Measurements from ENCODE around the gene MRPS34.

DNA sequence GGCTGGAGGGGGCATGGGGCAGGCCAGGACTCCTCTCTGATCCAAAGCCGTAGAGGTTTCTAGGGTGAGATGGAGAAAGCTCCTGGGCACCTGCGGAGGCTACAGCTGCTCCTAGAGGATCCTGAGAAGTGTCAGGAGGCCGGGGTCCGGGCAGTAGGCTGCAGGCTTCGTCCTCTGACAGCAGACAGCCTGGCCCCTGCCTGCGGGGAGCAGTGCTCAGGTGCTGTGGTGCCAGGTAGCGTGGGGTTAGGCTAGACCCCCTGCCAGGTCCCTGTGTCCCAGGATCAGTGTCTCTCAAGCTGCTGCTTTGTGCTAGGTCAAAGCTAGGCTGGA lies 1.5 kb upstream of the MRPS34 start:
- TF ChIP-seq, protein P1, sequence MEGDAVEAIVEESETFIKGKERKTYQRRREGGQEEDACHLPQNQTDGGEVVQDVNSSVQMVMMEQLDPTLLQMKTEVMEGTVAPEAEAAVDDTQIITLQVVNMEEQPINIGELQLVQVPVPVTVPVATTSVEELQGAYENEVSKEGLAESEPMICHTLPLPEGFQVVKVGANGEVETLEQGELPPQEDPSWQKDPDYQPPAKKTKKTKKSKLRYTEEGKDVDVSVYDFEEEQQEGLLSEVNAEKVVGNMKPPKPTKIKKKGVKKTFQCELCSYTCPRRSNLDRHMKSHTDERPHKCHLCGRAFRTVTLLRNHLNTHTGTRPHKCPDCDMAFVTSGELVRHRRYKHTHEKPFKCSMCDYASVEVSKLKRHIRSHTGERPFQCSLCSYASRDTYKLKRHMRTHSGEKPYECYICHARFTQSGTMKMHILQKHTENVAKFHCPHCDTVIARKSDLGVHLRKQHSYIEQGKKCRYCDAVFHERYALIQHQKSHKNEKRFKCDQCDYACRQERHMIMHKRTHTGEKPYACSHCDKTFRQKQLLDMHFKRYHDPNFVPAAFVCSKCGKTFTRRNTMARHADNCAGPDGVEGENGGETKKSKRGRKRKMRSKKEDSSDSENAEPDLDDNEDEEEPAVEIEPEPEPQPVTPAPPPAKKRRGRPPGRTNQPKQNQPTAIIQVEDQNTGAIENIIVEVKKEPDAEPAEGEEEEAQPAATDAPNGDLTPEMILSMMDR (tag by site-specific recombination; IDR thresholded peaks at IDR 0.05), result no peak
- TF ChIP-seq ZNF473 (tag by site-specific recombination; IDR thresholded peaks at IDR 0.05) (no peak), ZNF274 (IDR thresholded peaks at IDR 0.05; ENCODE audit: low read length) (no peak), ZNF274 (tag by site-specific recombination; IDR thresholded peaks at IDR 0.05; ENCODE audit: borderline replicate concordance) (no peak)
- TF ChIP-seq, protein P2, sequence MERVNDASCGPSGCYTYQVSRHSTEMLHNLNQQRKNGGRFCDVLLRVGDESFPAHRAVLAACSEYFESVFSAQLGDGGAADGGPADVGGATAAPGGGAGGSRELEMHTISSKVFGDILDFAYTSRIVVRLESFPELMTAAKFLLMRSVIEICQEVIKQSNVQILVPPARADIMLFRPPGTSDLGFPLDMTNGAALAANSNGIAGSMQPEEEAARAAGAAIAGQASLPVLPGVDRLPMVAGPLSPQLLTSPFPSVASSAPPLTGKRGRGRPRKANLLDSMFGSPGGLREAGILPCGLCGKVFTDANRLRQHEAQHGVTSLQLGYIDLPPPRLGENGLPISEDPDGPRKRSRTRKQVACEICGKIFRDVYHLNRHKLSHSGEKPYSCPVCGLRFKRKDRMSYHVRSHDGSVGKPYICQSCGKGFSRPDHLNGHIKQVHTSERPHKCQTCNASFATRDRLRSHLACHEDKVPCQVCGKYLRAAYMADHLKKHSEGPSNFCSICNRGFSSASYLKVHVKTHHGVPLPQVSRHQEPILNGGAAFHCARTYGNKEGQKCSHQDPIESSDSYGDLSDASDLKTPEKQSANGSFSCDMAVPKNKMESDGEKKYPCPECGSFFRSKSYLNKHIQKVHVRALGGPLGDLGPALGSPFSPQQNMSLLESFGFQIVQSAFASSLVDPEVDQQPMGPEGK (tag by site-specific recombination; IDR thresholded peaks at IDR 0.05), result no peak
- TF ChIP-seq, protein P3, sequence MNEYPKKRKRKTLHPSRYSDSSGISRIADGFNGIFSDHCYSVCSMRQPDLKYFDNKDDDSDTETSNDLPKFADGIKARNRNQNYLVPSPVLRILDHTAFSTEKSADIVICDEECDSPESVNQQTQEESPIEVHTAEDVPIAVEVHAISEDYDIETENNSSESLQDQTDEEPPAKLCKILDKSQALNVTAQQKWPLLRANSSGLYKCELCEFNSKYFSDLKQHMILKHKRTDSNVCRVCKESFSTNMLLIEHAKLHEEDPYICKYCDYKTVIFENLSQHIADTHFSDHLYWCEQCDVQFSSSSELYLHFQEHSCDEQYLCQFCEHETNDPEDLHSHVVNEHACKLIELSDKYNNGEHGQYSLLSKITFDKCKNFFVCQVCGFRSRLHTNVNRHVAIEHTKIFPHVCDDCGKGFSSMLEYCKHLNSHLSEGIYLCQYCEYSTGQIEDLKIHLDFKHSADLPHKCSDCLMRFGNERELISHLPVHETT (tag by site-specific recombination; IDR thresholded peaks at IDR 0.05), result no peak
